ENCODE data around the gene GOLGA8T.
"Not testable (repeated sequence)": the region's sequence is repeated elsewhere in the genome, so short reads cannot be mapped to it uniquely, and the experiment has no call there.

GOLGA8T gene, protein sequence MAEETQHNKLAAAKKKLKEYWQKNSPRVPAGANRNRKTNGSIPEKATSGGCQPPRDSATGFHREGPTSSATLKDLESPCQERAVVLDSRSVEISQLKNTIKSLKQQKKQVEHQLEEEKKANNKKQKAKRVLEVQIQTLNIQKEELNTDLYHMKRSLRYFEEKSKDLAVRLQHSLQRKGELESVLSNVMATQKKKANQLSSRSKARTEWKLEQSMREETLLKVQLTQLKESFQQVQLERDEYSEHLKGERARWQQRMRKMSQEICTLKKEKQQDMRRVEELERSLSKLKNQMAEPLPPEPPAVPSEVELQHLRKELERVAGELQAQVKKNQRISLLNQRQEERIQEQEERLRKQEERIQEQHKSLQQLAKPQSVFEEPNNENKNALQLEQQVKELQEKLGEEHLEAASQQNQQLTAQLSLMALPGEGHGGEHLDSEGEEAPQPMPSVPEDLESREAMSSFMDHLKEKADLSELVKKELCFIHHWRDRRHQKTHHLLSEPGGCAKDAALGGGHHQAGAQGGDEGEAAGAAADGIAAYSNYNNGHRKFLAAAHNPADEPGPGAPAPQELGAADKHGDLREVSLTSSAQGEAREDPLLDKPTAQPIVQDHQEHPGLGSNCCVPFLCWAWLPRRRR

GRCh38 chr15:30134751-30135150, at the start of gene GOLGA8T:
Gene GOLGA8T, plus strand, starts transcription at chr15:30135051. Its CDS starts 98 bp downstream, at chr15:30135149.
- intact Hi-C loops (cut with DNase I; ENCODE audit: low total_unique reads); H3K4me1 ChIP-seq; H3K9me3 ChIP-seq; H3K4me3 ChIP-seq; H3K36me3 ChIP-seq; H3K27ac ChIP-seq; H3K27me3 ChIP-seq; DNase-seq: not testable (repeated sequence)

- intact Hi-C loops (cut with DNase I; ENCODE audit: low total_unique reads); H3K27me3 ChIP-seq: not testable (repeated sequence)
Observed at GRCh38 chr15:30097827-30098226, 37.0 kb upstream of the GOLGA8T start.

GRCh38 chr15:30102890-30103289, 32.0 kb upstream of the GOLGA8T start:
- intact Hi-C loops (cut with DNase I; ENCODE audit: low total_unique reads); H3K9me3 ChIP-seq; H3K27me3 ChIP-seq; DNase-seq; H3K36me3 ChIP-seq; H3K4me3 ChIP-seq; H3K4me1 ChIP-seq; H3K27ac ChIP-seq: not testable (repeated sequence)

More at GRCh38 chr15:30097827-30098226, 37.0 kb upstream of the GOLGA8T start:
- H3K36me3 ChIP-seq, H3K27ac ChIP-seq, H3K9me3 ChIP-seq, H3K4me3 ChIP-seq, H3K4me1 ChIP-seq, DNase-seq: not testable (repeated sequence)

DNA sequence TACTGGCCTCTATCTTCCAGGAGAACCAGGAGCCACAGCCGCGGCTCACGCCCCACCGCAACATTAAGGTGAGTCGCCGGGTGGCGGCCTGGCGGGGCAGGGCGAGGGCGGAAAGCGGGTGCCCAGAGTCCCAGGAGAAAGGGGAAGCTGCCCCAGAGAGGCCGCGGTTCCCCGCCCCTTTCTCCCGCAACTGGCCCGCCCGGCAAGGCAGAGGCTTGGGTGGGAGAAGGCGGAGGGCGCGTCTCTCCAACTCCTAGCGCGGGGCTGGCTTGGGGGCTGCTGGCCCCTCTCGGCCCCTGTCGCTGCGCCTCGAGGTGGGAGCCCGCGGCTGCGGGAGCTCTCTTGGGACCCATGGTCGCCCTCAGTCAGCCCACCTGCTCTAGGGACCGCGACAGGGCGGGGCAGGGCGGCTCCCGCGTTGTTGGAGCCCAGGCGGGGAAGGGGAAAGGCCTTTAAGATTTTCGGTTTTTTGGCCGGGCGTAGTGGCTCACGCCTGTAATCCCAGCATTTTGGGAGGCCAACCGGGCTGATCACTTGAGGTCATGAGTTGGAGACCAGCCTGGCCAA, 30.8 kb upstream of the GOLGA8T start:
- DNase-seq; H3K27ac ChIP-seq; H3K27me3 ChIP-seq; H3K9me3 ChIP-seq; H3K4me1 ChIP-seq; H3K4me3 ChIP-seq; H3K36me3 ChIP-seq; intact Hi-C loops (cut with DNase I; ENCODE audit: low total_unique reads): not testable (repeated sequence)

DNA sequence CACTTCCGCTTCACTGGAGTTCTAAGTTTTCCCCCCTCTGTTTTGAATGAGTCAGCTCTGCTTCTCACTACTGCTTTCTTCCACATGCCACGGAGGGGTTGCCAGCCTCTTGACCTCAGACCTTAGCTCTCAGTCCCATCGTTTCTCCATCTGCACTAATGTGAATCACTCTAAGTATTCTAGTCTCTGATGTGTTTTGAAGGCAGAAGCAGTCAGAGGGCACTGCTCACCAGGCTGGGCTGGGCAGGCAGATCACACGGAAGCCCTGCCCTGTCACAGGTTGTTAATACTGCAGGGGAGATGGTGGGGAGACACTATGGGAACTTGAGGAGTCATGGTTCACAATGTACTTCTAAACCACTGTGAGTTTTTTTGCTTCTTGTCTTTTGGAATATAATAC, 24.3 kb upstream of the GOLGA8T start:
- H3K27me3 ChIP-seq; H3K27ac ChIP-seq; H3K36me3 ChIP-seq; DNase-seq; H3K4me1 ChIP-seq; H3K9me3 ChIP-seq; intact Hi-C loops (cut with DNase I; ENCODE audit: low total_unique reads); H3K4me3 ChIP-seq: not testable (repeated sequence)

- H3K9me3 ChIP-seq; H3K27me3 ChIP-seq; DNase-seq; H3K36me3 ChIP-seq; H3K27ac ChIP-seq; H3K4me3 ChIP-seq; H3K4me1 ChIP-seq; intact Hi-C loops (cut with DNase I; ENCODE audit: low total_unique reads): not testable (repeated sequence)
Observed at GRCh38 chr15:30130066-30130465, 4.8 kb upstream of the GOLGA8T start.

DNA sequence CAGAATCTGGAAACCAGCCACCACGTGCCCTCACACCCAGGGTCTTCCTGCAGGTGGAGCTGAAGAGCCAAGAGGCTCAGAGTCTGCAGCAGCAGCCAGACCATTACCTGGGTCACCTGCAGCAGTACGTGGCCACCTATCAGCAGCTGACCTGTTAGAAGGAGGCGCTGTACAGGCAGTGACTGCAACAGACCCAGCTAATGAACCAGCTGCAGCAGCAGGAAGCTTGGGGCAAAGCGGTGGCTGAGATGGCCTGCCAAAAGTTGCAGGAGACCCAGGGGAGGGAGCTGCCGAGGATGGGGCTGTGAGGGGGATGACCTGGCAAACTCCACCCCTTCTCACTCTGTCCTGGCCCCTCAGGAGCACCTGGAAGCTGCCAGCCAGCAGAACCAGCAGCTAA, 8.4 kb downstream of the GOLGA8T start:
- intact Hi-C loops (cut with DNase I; ENCODE audit: low total_unique reads); DNase-seq; H3K27me3 ChIP-seq; H3K9me3 ChIP-seq; H3K4me3 ChIP-seq; H3K36me3 ChIP-seq; H3K27ac ChIP-seq; H3K4me1 ChIP-seq: not testable (repeated sequence)

GRCh38 chr15:30149891-30150290, 15.0 kb downstream of the GOLGA8T start:
- H3K27me3 ChIP-seq; H3K9me3 ChIP-seq; H3K4me3 ChIP-seq; intact Hi-C loops (cut with DNase I; ENCODE audit: low total_unique reads); DNase-seq; H3K36me3 ChIP-seq; H3K27ac ChIP-seq; H3K4me1 ChIP-seq: not testable (repeated sequence)

DNA sequence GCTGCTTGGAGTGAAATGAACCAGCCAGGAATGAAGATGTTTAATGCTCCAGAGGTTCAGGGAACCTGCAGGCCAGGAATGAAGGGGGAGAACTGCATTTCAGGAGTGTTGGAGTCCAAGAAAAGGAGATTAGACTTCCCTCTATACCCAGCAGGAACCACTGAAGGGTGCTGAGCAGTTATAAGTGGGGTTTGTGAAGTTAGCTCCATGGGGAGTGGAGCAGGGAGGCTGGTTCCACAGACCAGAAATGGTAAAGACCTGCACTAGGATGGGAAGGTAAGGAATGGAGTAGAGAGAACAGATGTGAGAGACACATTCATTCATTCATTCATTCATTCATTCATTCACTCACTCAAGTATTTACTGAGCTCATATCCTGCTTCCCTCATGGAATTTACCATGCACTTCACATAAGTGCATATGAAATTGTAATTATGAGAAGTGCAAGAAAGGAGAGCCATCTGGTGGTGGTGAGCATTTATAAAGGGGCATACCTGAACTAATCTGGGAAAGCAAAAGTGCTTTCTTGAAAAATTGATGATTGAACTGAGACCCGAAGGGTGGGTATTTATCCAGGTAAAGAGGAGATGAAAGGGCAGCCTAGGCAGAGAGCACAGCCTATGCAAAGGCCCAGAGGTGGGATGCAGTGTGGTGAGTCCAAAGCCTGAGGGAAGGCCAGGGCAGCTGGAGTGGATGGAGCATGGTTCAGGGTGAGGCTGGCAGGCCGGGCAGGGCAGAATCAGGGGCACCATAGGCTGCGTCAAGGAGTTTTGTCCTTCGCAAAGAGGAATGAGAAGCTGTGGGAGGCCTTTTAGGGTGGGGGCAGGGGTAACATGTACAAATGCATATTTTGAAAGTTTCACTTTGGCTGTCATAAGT, 27.9 kb downstream of the GOLGA8T start:
- H3K4me3 ChIP-seq; H3K9me3 ChIP-seq; DNase-seq; H3K27ac ChIP-seq; intact Hi-C loops (cut with DNase I; ENCODE audit: low total_unique reads); H3K27me3 ChIP-seq; H3K36me3 ChIP-seq; H3K4me1 ChIP-seq: not testable (repeated sequence)

DNA sequence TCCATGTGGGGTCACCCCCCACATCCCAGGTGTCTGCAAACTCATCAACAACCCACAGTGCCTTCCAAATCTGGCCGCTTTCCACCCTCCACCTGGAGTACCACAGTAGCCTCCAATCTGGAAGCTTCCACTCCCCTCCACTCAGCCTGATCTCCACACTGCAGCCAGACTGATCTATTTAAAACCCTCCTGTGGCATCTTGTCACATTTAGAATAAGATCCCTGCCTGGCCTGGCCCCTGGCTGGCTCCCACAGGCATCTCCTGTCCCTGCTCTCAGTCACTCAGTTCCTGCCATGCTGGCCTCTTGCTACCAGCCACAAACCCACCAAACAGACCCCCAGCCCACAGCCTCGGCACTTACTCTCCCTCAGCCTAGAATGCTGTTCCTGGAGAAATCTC, 28.9 kb downstream of the GOLGA8T start:
- H3K9me3 ChIP-seq; H3K4me1 ChIP-seq; H3K27ac ChIP-seq; H3K27me3 ChIP-seq; H3K36me3 ChIP-seq; intact Hi-C loops (cut with DNase I; ENCODE audit: low total_unique reads); DNase-seq; H3K4me3 ChIP-seq: not testable (repeated sequence)

DNA sequence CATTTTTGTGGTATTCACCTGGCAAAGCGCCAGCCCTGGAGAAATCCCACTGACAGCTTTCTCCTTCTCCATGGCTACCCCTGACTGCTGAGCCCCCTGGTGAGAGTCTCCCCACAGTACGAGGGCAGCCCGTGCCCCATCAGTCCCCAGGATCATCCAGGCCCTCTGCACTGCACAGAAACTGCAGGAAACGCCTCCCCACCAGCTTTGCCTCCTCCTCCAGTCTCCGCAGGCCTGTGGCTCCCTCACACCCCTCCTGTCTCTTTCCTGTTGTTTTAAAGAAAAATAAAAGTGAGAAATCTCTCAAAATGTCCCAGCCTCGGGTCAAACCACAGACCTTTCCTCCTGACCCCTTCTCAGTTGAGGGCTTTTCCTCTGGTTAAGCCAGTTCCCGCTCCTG, 29.4 kb downstream of the GOLGA8T start:
- H3K27ac ChIP-seq; H3K9me3 ChIP-seq; H3K27me3 ChIP-seq; H3K36me3 ChIP-seq; intact Hi-C loops (cut with DNase I; ENCODE audit: low total_unique reads); H3K4me3 ChIP-seq; DNase-seq; H3K4me1 ChIP-seq: not testable (repeated sequence)

DNA sequence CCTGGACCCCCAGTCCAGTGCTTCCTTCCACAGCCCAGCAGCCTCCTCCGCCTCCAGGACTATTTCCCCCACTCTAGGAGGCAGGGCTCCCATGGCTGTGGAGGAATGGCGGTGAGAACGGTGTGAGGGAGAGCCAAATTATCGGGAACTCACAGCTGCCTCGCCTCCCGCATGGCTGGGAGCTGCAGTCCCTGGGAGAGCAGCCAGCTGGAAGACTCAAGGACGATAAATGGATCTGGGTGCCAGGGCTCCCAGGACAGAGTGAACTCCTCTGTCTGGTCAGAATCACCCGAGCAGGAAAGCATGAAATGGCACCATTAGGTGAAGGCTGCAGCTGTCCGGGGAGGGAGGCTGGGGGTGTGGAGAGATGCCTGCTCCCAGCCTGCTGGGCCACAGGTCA, 32.6 kb downstream of the GOLGA8T start:
- H3K4me1 ChIP-seq; H3K36me3 ChIP-seq; H3K27ac ChIP-seq; H3K27me3 ChIP-seq; intact Hi-C loops (cut with DNase I; ENCODE audit: low total_unique reads); H3K4me3 ChIP-seq; H3K9me3 ChIP-seq; DNase-seq: not testable (repeated sequence)

- H3K4me3 ChIP-seq; DNase-seq; H3K36me3 ChIP-seq; H3K9me3 ChIP-seq; H3K27ac ChIP-seq; H3K27me3 ChIP-seq; H3K4me1 ChIP-seq; intact Hi-C loops (cut with DNase I; ENCODE audit: low total_unique reads): not testable (repeated sequence)
Observed at GRCh38 chr15:30167886-30168285, 33.0 kb downstream of the GOLGA8T start.

DNA sequence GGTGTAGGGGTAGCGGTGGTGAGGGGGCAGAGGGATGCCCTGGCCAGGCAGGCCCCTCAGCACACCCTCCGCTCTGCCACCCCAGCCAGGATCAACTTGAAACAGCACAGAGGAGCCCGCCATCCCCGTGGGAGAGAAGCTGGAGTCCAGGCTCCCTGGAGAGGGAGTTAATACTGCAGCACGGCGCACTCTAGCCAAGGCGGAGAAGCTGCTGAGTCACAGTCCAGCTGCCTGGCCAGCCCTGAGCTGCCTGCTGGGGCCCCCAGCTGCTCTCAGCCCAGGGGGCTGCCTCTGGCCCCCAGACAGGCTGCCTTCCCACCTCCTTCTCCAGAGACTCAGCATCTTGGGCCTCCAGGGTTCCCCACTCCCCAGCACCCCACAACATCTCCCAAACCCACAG, 36.6 kb downstream of the GOLGA8T start:
- H3K27ac ChIP-seq; H3K9me3 ChIP-seq; H3K4me1 ChIP-seq; intact Hi-C loops (cut with DNase I; ENCODE audit: low total_unique reads); H3K36me3 ChIP-seq; DNase-seq; H3K27me3 ChIP-seq; H3K4me3 ChIP-seq: not testable (repeated sequence)

Data from tibial artery (tissue), 4 donors.